NT2/D1 (cell line): Measurements from ENCODE around the gene TRPC4.

ENCODE experiments used
- SUZ12 ChIP-seq: IDR thresholded peaks from 2 replicates; pipeline ENCODE4 v1.6.1; 2011; ENCODE audit not compliant: insufficient read length, insufficient read depth; ENCODE audit errors: extremely low read depth
- YY1 ChIP-seq: IDR thresholded peaks from 2 replicates; pipeline ENCODE4 v1.6.1; 2011; ENCODE audit not compliant: insufficient read length, insufficient read depth
- ZNF274 ChIP-seq: IDR thresholded peaks from 2 replicates; pipeline ENCODE4 v1.6.1; 2011; ENCODE audit warnings: mild to moderate bottlenecking, low read depth, low read length

DNA sequence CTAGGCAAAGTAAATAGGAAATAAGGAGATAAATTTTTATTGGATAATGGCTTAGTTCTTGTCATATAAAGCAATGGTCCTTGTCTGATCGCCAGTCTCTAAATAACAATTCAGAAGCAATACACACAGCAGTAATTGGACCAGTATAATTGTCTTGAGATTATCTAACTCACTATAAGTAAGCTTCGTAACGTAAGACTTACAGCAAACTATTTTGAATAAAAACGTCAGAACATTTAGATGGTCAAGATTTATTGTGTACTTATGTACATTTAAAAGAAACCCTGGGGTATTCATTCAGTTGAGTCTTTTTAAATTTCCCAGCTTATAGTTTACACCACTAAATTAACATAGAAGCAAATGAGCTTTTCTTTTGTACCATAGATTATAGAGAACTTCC, 20.2 kb upstream of the TRPC4 start:
- TF ChIP-seq ZNF274 (no peak), YY1 (no peak), SUZ12 (no peak)
